NCI-H1105 treated with DMSO at 0.1 percent for 48 hours (cell line): ENCODE results near the gene TVP23B.
"Not testable (repeated sequence)": the region's sequence is repeated elsewhere in the genome, so short reads cannot be mapped to it uniquely, and the experiment has no call there.

Experiments used
- DNase-seq: peaks from one replicate; lab custom pipeline; 2025; lab: John Stamatoyannopoulos, UW

TVP23B gene

GRCh38 chr17:18780991-18781718, at the start of gene TVP23B:
Gene TVP23B, plus strand, starts transcription at chr17:18781183. Its CDS starts 111 bp downstream, at chr17:18781294.
- DNase-seq = peak; percentile 96

DNA sequence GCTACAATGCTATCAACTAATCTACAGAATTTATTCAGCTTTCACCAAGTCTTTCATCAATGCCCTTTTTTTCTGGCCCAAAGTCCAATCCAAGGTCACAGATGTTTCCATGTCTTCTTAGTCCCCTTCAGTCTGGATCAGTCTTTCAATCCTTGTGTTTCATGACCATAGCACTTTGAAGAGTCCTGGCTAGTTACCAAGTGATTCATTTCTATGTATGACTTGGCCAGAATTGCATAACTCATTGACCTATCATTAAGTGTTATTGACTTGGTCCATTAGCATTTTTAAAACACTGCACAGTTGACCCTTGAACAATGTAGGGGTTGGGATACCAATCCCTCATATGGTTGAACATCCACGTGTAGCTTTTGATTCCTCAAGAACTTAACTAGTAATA, 48.5 kb upstream of the TVP23B start:
- not testable (repeated sequence) for DNase-seq

DNA sequence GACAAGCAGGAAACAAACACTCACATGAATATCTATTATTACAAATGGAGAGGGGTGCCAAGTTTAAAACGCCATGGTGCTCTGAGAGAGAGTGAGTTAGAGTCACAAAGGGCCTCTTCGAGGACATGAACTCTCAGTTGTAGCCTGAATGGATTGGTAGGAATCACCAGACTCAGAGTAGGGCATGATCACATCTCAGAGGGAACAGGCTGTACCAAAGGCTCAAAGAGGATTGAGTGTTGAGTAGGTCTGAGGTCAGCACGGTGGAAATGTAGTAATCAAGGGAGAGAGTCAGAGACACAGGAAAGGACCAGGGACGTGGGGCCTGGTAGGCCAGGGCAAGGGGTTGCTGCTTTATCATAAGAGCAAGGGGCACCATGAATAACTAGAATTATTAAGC, 47.6 kb upstream of the TVP23B start:
- DNase-seq = not testable (repeated sequence)

DNA sequence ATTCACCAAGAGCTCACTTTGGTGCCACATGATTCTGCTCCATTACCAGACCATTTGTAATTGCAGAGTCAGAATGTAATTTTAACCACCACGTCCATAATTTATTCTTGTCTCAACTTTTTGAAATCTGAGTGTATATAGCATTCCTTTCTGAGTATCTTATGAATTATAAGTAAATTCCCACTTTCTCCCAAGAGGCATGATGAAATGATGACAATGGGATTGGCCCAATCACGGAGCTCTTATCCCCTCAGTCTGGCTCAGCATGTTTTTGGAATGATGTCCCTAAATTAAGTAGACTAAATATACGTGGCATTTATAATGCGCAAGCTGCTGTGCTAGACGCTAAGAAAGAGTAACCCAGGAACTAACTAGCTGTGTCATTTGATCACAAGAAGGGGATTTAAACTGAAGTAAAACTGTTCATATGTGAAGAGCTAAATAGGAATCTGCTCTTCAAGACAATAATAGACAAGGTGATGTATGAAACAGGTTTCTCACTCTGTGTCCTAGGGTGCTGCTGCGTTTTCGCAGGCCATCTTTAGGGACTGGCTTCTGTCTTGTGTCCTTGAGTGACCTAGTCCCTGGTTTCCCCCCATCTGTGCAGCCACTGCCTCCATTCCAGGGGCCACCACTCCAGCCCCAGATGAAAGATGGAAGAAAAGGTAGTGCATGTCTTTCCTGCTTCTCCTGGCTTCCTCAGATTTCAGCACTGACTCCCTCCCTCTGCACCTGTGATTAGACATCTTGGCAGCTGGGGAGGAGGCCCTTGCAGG, 41.2 kb upstream of the TVP23B start:
- DNase-seq = not testable (repeated sequence)

GRCh38 chr17:18741228-18741627, 39.8 kb upstream of the TVP23B start:
- DNase-seq = not testable (repeated sequence)

DNA sequence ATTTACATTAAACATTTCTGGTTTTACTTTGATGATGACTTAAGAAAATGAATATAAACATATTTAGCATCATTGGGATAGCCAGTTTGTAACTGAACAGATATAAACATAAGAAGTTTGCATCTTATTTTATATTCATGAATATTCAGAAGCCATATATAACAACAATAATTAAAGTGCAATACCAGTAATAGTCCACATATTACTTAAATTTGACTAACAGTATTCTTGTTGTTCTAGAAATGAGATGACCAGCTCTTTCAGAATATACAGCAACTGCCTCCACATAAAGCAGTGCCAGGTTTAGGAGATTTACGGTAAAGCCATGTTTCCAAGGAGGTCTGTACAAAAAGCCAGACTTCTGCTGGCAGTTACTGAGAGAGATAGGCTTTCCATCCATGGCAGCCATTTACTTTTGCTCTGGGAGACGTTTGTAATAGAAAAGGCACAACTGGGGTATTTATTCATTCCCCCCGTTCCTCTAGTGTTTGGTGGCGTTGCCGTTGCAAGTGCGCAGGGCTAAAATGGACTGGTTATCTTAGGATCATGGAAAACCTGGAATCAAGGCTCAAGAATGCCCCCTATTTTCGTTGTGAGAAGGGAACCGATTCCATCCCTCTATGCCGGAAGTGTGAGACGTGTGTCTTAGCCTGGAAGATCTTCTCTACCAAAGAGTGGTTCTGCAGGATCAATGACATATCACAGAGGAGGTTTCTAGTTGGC, 37.1 kb upstream of the TVP23B start, which contains the start of gene FBXW10:
Gene FBXW10 (plus strand): TSS at position 356 of the 723 bp plus-strand sequence. CDS start 191 bp downstream, at position 547.
- not testable (repeated sequence) for DNase-seq

DNA sequence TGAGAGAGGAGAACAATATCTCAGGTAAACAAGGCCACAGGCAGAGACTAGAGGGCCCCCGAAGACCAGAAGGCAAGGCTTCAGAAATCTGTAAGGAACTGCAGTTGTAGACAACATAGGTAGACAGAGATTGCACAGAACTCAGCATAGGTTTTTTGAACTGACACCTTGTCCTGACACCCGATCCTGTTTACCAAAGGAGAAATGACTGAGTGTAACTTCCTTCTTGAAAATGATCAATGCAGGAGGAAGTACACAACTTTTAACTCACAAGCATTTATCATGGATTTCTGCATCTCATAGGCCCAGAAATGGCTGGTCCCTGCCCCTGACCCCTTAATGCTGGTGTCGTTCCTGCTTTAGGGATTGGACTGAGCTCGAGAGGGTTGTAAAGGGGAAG, 36.3 kb upstream of the TVP23B start:
- DNase-seq = not testable (repeated sequence)

DNA sequence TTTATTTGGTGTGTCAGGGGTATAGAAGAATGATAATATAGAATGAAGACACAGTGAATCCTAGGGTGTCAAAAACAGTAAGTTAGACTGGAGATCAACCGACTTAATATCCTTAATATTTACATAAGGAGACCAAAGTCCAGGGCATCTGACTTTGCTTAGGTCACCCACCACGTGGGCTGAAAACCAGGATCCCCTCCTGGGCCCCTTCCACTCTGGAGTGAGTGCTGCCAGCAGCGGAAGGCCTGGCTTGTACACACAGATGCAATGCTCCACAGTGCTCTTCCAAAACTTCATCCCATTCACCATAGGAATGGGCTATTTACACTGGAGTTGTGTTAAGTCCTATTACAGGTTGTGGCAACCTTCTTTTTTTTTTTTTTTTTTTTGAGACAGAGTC, 34.4 kb upstream of the TVP23B start:
- DNase-seq = not testable (repeated sequence)

- DNase-seq = not testable (repeated sequence)
These were observed 33.5 kb upstream of the TVP23B start for GRCh38 chr17:18747501-18747900.

DNA sequence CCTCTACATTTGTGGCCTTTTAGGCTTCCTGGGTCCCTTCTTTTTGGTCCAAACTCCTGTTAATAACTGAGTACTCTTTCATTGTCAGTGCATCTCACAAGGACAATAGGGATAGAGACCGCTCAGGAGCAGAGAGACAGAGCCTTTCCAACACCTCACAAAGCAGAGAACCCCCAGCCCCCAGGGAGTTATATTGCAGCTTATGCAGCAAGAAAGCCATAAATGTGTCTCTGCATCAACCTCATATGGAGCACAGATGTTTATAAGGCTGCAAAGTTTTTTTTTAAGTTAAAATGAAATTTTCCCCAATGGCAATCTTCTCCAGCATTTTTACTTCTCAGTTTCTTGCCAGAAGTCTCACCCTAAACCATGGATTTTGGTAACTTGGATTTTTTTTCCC, 30.7 kb upstream of the TVP23B start:
- DNase-seq = not testable (repeated sequence)

- DNase-seq = not testable (repeated sequence)
These were observed 27.1 kb upstream of the TVP23B start for GRCh38 chr17:18753829-18754409.

- not testable (repeated sequence) for DNase-seq
These were observed 25.0 kb upstream of the TVP23B start for GRCh38 chr17:18755969-18756368.

DNA sequence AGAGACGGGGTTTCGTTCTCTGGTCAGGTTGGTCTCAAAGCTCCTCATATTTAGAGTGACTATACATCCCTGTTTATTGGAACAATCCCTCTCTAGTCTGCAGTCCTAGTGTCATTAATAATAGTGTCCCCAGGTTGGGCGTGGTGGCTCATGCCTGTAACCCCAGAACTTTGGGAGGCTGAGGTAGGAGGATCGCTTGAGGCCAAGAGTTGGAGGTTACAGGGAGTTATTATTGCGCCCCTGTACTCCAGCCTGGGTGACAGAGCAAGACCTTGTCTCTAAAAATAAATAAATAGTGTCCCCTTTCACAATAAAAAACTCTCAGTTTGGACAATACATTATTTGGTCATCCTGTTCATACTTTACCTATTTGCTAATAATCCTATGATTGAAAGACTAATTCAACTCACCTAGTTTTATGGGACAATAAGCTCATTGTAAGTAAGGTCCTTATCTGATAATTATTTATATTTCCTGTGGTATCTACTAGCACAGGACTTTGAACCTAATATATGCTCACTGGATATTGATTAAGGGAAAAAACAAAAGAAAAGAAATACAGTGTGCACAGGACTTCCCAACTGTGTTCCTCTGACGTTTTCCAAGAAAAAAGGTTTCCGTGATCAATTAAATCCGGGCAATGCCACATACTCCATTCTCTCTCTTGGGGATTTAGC, 23.5 kb upstream of the TVP23B start:
- not testable (repeated sequence) for DNase-seq

DNA sequence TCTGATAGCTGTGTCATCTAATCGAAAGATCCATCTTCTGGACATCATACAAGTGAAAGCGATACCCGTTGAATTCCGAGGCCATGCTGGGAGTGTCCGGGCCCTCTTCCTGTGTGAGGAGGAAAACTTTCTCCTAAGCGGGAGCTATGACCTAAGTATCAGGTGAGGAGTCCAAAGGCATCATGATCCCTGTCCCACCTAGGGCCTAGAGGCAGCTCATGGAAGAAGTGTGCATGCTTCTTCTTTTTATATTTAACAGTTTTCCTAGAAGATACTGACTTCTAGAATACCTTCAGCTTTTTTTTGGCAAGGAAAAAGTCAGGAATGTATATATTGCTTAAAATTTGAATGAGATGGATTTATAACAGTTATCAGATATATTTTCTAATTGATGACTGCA, 22.6 kb upstream of the TVP23B start:
- DNase-seq = not testable (repeated sequence)

DNA sequence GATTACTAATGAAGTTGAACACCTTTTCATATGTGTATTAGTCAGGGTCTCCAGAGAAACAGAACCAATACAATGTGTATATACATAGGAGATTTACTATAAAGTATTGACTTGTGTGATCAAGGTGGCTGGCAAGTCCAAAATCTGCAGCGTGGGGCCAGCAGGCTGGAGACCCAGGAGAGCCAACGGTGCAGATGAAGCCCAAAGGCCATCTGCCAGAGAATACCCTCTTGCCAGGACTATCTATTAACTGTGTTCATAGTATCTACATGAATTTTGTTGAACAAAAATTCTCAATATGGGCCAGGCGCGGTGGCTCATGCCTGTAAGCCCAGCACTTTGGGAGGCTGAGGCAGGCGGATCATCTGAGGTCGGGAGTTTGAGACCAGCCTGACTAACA, 20.8 kb upstream of the TVP23B start:
- not testable (repeated sequence) for DNase-seq

- not testable (repeated sequence) for DNase-seq
These were observed 10.4 kb upstream of the TVP23B start for GRCh38 chr17:18770572-18770971.

DNA sequence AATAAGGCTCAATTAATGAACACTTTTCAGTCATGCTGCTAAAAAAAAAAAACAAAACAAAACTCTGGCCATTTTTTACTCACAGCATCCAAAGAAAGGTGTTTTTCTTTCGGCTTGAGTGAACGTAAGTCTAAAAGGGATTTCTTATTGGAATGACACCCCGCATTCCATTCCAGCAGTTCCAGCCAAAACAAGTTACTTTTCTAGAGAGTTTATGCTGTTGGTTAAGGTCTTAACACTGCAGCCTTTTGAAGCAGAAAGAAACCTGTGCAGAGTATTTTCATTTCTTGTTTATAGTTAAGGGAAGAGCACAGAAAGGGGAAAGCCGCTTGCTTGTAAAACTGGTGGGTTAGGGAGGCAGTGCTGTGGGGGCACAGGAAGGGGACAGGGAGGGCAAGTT, 9.9 kb upstream of the TVP23B start:
- DNase-seq = not testable (repeated sequence)

DNA sequence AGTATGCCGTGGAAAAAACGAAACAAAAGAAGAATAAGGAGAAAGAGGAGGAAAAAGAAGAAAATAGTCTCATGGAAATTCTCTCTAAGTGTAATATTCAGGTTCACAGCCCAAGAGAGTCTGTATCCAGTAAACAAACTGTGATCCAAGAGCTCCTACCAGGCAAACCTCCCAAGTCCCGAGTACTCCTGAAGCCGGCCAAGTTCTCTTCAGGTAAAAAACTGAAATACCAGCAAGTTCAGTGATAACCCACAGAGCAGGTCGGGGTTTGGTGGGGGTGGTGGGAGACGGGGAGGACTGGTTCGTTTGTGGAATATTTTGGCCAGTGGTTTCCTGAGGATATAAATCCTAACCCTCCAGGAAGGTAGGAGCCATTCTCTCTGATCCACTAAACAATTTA, 8.5 kb upstream of the TVP23B start:
- no peak for DNase-seq

DNA sequence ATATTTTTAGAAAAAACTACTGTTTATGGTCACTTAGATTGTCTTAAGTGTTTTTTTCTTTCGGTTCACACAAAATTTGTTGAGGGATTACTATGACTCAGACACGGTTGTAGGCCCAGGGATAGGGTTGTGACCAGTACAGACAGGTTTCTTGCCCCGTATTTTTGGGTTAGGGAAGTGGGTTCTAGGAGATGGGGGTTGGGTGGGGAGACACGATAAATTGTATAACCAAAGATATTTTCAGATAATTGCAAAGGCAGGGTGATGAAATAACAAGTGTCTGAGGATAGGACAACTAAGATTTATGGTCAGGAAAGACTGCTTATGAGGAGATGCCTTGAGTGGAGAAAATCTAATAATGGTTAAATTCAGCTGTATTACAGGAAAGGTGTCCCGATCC, 822 bp downstream of the TVP23B start:
- DNase-seq = not testable (repeated sequence)

DNA sequence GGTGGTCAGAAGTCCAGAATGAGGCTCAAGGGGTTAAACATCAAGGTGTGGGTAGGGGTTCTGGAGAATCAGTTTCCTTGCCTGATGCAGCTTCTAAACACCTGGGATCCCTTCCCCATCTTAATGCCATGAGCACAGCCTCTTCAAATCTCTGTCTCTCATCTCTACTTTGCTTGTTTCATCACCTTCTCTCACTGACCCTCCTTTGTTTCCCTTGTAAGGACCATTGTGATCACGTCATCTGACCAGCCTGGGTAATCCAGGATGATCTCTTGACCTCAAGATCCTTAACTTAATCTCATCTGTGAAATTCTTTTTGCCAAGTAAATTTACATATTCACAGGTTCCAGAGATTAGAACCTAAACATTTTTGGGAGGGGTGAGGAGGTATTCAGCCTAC, 5.0 kb downstream of the TVP23B start:
- DNase-seq = not testable (repeated sequence)

DNA sequence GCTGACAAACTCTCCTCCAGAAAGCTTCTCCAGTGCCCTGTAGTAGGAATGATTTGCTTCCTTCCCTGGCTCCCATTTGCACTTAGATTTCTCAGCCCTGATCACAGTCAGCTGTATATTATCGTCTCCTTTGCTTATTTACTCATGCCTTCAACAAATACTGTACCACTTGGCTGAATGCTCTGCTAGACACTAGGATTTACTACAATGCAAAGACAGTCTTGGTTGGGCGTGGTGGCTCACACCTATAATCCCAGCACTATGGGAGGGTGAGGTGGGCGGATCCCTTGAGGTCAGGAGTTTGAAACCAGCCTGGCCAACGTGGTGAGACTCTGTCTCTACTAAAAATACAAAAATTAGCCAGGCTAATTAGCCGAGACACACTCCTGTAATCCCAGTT, 5.9 kb downstream of the TVP23B start:
- not testable (repeated sequence) for DNase-seq
